Measurements from ENCODE around the gene RNF8. TPM values are rescaled to one million over a fixed set of nuclear protein-coding genes. Genes with fewer than 3 reads are reported as not detected.

The RNF8 gene
- total and polyA plus RNA-seq, 2 of the 4 experiments (the other 2 are of a cell fraction) = 16.5 to 17.9 TPM

DNA sequence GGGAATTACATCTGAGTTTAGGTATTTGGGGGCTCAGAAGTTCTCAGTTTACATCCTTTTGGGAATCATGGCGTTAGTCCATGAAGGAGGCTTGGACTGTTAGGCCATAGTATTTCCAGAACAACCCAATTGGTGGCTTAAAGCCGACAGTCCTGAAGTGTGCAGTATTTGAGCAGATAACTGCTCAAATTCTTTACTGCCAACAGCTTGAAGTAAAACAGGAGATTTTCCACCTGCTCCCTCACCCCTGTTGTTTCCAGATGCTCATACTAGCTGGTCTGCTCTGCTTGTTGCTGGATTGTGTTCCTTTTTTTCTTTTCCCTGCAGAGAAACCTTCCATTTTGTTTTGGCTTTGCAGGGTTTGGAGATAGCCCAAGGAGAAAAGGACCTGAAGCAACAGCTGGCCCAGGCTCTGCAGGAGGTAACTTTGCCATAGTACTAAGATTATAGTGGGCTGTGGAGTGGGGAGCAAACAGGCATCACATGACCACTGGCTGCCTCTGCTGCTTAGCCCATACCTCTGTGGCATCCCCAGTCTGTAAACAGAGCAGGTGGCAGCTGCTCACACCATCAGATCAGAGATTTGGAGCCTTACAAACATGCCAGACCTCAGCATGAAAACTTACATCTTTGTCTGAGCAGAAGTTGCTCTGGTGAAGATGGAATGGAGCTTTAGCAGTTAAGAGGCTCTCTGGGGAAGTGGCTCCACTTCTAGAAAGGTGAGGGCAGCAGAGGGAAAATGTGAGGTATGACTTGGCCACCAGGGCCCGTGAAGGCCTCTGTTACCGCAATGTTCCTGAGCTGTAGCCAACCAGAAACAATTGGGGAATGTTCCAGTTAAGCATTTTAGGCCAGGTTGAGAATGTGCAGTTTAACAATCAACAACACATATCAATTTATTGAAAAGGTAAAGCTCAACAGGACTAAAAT is 17.6 kb downstream of the RNF8 start:
- peaks cover 48 to 67% of the 10 kb centered on the region in 2 experiments for H3K79me1 ChIP-seq (ENCODE audit: low read depth in 1 of 2, low read length in 2 of 2)
- H2BK20ac ChIP-seq (ENCODE audit: low read depth, low read length) = no peak overlapping the region
- H4K8ac ChIP-seq (ENCODE audit: low read depth in 2 of 2, low read length in 2 of 2) = no peak overlapping the region
- no peak for TF ChIP-seq CHD1 (IDR thresholded peaks at IDR 0.05; ENCODE audit: low read depth, low read length)
- no peak for TF ChIP-seq CTCF (conservative IDR thresholded peaks at IDR 0.05; ENCODE audit: low read depth, low read length)
- no peak for TF ChIP-seq MAFK (IDR thresholded peaks at IDR 0.05; ENCODE audit: low read depth, low read length)
- TF ChIP-seq BHLHE40 (IDR thresholded peaks at IDR 0.05; ENCODE audit: low read depth, low read length) = no peak
- no peak for TF ChIP-seq USF2 (IDR thresholded peaks at IDR 0.05; ENCODE audit: low read depth, low read length)
- no peak for TF ChIP-seq CEBPB (IDR thresholded peaks at IDR 0.05; ENCODE audit: low read depth, low read length)
- no peak overlapping the region for H3K56ac ChIP-seq (ENCODE audit: extremely low read depth, insufficient read depth, low read length)
- no peak overlapping the region for H3K27ac ChIP-seq (ENCODE audit: insufficient read depth, low read length)
- POLR2A ChIA-PET (ENCODE audit: unreplicated experiment) = no interaction called here
- no peak overlapping the region for H3K14ac ChIP-seq (replicated peaks; ENCODE audit: low read depth, low read length)
- H2AK5ac ChIP-seq (ENCODE audit: low read depth, low read length) = no peak overlapping the region
- no peak overlapping the region for H3K9ac ChIP-seq (ENCODE audit: low read depth, low read length)
- no peak overlapping the region for H3K4me3 ChIP-seq (ENCODE audit: insufficient read depth, low read depth, low read length)
- WGBS, 2 experiments (ENCODE audit: extremely low coverage in 2 of 2, insufficient read length in 1 of 2) = 40% methylated on average over 1 of the region's 4 CpGs; no CpG with 5 or more reads in 1 of the 2 experiments
- H3K36me3 ChIP-seq (ENCODE audit: control insufficient read depth, insufficient read depth, low read length) = peaks cover 29% of the 10 kb centered on the region
- H2AFZ ChIP-seq (replicated peaks; ENCODE audit: low read length, poor library complexity) = no peak overlapping the region
- ATAC-seq (ENCODE audit: low read depth) = no peak
- H3K4me2 ChIP-seq (ENCODE audit: low read depth, low read length) = no peak overlapping the region
- no peak overlapping the region for H2AK9ac ChIP-seq (replicated peaks; ENCODE audit: low read depth, low read length, poor library complexity)
- H2BK5ac ChIP-seq (ENCODE audit: low read depth, low read length, poor library complexity, severe bottlenecking) = no peak overlapping the region
- no peak overlapping the region for H4K5ac ChIP-seq (ENCODE audit: low read depth, low read length)
- H3K23ac ChIP-seq (ENCODE audit: low read depth, low read length) = peak overlapping the region; percentile 84; the same call in 1 of the 2 replicates
- CTCF ChIA-PET = interaction anchor here (0.6 kb wide), 1 partner anchor 1233 kb away, joined by 3 read pairs; no protein-coding TSS in a partner anchor
- no peak overlapping the region for H4K91ac ChIP-seq (ENCODE audit: insufficient read depth, low read depth, low read length)
- no TSS peak for BruUV-seq (replicated peaks)
- dilution Hi-C loops (cut with HindIII; ENCODE audit: low sequenced_read_pairs, unreplicated experiment) = no loop called here
- in situ Hi-C loops (cut with MboI; ENCODE audit: low sequenced_read_pairs) = no loop called here
- no peak overlapping the region for H2BK15ac ChIP-seq (ENCODE audit: low read depth, low read length)
- H3K9me1 ChIP-seq (ENCODE audit: insufficient read depth, low read length) = peaks cover 19% of the 10 kb centered on the region
- DNase-seq = no peak
- H3K18ac ChIP-seq (ENCODE audit: low read depth, low read length) = no peak overlapping the region
- peaks cover 16% of the 10 kb centered on the region; the same call in 1 of the 2 replicates for H4K20me1 ChIP-seq (ENCODE audit: insufficient read depth, low read length)
- peaks cover 16% of the 10 kb centered on the region for H3K4me1 ChIP-seq (ENCODE audit: control insufficient read depth, insufficient read depth, low read length)
- H2BK120ac ChIP-seq (ENCODE audit: low read depth, low read length) = no peak overlapping the region
- intact Hi-C loops (cut with micrococcal nuclease) = no loop called here
- no peak overlapping the region for H3K4ac ChIP-seq (ENCODE audit: low read depth, low read length)
- H3K27me3 ChIP-seq (ENCODE audit: control insufficient read depth, insufficient read depth, low read length) = no peaks in the 10 kb centered on the region
- H3K9me3 ChIP-seq (ENCODE audit: control insufficient read depth, insufficient read depth, low read length) = no peaks in the 10 kb centered on the region

Data from IMR-90 (cell line).